NCI-H128 (cell line): ENCODE results near the gene PDE4D.

ENCODE experiments used
- DNase-seq: peaks from one replicate; lab custom pipeline; 2025; ENCODE audit not compliant: unreplicated experiment; lab: John Stamatoyannopoulos, UW

The PDE4D gene

DNA sequence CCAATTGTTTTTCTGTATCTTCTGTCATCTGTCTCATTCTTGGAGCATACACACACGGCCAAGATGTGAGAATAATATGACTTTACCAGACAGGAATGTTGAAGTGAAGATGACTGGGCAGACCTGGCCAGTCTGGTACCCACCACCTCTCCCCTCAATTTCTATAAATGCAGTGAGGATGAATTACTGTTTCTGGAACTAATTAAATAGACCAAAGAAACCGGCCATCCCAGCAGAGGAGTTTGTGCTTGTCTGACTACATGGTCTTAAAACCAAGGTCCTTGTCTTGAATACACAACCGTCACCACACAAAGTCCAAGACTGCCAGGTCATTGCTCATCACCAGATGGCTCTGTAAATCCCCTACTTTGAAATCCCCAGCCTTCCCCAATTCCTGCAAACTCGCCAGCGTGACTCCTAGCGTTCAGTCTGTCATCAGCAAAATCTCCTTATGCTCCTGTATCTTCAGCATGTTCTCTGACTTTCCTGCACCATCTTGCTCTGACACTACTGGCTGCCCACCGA is 147.2 kb downstream of the PDE4D start:
- no peak for DNase-seq

DNA sequence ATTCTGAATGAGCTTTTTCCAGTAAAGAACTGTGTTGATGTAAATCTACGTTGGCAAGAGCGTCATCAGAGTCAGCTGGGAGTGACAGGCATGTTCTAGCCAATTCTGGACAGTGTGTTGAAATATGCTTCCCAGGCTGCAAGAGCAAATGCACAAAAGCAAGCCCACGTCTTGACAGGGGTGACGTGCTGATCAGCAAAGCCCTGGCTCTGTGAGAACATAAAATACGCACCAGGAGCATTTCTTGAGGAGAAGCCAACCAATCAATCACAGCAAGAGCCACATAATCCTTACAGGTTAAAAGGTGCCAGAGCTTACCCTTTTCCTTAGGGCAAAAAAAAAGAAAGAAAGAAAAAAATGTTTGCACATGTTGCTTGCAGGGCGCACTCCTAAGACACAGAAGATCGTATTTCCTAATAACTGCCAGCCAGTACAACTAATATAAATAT is 148.1 kb downstream of the PDE4D start:
- no peak for DNase-seq

DNA sequence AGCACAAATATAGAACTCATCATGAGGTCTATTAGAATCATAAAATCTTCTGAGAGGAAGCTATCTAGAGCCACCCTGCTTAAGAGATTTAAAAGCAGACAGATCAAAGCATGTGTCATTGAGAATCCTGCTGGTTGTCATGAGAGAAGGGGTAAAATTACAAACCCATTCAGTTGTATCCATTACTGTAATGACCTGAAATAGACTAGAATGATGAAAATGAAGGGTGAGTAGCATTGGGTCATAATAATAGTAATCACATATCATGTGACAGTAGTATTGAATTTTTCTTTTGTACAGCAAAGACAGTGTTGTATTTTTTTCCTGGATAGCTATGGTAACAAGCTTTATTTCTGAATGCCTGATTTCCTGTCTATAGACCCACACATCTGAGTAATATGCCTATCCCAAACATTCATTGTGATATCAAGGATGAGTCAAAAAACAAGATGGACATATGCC is 149.0 kb downstream of the PDE4D start:
- DNase-seq = no peak

GRCh38 chr5:59741599-59741998 is 151.9 kb downstream of the PDE4D start:
- DNase-seq = no peak

DNA sequence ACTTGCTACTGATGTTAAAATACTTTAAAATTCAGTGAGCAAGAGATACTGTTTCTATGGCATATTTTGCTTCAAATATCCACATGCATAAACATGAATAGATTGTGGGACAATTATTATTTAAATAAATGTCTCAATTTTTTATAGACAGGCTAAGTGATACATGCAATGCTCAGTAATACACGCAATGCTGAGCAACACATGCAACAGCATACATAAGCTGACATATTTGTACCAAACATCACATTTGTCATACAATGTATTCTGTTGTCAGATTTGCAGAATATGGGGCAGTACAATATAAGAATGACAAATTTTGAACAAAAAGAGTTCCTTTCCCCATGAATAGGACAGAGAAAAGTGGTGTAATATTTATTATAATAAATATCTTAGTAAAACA is 155.5 kb downstream of the PDE4D start:
- no peak for DNase-seq

DNA sequence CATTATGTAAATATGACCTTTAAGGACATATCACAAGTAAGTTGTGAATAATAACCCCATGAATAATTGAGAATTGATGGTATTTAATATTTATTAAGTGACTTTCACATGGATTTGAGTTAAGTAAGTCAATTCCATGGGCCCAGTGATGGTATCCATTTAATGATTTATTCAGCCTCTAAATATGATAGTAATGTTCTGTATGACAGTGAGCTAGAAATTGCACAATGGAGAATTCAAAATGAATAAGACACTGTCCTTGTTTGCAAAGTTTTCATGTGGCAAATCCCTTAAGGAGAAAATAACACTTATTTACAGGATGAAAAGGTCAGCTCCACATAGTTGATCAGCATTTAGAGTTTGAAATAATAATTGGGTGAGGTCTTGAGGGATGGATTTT is 160.7 kb downstream of the PDE4D start:
- DNase-seq = no peak

DNA sequence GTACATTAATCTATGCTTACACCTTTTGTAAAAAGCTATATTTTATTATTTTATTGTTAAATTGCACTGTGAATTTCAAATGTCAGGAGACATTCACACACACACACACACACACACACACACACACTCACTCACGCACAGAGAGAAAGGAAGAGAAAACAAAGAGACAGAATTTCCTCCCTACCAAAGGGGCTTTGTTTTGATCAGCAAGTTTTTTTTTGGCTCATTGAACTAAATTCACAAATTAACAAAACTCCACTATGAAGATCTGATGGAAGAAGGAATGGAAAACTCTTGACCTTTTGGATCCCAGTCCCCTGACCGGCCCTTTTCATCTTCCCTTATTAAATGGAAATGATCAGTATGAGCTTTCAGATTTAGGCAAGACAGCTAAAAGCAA is 161.2 kb downstream of the PDE4D start:
- DNase-seq = no peak

DNA sequence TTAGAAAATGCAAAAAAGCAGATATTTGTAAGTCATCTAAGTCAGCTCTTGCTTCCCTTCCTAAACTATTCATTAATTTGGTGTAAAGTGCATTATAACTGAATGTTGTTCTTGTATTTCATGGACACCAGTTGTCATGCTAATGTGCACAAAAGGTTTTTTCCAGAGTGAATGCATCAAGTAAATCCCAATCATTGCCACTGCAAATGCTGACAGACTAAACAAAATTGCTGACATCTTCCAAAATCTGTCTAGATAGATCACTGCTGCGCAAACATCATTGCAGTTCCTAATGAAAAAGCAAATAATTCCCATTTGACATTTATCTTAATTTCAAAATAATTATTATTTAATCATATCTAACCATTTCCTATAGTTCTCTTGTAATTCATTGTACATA is 161.7 kb downstream of the PDE4D start:
- DNase-seq = no peak

DNA sequence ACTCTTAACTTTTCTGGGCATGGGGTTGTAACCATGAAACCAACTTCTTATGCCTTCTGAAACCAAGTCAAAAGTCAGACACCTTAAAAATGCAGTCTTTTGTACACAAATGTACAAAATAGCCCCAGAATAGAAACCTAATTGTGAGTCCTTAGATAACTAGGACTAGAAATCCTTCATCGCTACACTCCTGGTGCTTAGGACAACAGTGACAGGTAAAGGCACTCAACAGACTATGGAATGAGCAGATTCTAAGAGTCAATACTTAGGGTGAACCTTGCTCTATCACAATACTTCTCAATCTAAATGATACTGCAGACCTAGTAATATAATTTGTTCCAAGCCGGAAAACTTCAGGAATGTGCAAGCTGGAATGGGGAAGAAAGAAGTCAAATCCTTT is 163.7 kb downstream of the PDE4D start:
- no peak for DNase-seq

DNA sequence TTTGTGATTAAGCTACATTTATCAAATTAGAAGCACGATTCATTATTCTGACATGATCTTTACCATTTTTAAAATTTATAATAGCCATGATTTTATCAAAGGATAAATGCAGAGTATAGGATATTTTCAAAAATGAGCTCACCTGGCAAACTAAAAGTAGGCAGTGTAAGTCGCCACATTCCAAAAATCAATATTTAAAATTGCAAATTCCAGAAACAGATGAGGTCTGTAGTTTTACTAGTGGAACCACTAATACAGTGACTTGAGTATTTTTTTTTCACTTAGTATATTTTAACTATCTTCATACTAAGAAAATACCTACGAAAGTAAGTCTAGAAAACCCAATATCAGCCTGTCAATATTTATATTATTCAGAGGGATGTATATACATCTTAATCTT is 164.2 kb downstream of the PDE4D start:
- DNase-seq = no peak

DNA sequence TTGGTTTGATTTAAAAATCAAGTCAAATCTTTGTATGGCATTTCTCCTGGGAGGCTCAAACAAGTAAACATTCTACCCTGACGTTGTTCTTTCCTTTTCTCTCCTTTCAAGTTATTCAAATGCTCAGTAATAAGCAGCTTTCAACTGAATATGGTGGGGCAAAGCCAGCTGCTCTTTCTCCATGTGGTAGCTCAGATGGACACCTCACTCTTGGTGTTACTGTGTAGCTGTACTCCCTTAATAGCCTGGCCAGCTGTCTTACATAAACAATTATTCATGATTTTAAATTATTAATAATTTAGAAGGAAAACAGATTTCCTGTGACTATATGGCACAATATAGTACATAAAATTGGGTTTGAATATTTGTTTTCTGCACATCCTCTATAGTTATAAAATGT is 165.2 kb downstream of the PDE4D start:
- no peak for DNase-seq

- no peak for DNase-seq
Observed at GRCh38 chr5:59727186-59727585, 166.3 kb downstream of the PDE4D start.

- no peak for DNase-seq
Observed at GRCh38 chr5:59725392-59725767, 168.1 kb downstream of the PDE4D start.

- DNase-seq = no peak
Observed at GRCh38 chr5:59724482-59725391, 168.8 kb downstream of the PDE4D start.

DNA sequence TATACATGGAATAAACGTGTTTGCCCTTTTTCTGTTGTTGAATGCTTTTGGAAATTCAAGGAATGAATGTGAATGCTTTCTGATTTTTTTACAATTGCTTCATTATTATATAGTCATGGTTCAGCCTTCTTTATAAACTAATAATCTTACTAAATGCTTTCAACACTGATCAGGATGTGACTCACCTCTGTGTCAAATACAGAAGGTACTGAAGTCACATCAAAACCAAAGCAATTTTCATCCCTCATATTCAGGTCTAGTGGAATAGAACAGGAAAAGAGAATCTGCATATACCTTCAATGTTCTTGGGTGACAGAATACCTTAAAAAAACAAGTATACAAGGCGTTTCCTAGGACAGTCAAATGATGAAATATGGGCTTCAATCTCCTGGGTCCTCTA is 170.7 kb downstream of the PDE4D start:
- no peak for DNase-seq

GRCh38 chr5:59721741-59722140 is 171.8 kb downstream of the PDE4D start:
- no peak for DNase-seq

DNA sequence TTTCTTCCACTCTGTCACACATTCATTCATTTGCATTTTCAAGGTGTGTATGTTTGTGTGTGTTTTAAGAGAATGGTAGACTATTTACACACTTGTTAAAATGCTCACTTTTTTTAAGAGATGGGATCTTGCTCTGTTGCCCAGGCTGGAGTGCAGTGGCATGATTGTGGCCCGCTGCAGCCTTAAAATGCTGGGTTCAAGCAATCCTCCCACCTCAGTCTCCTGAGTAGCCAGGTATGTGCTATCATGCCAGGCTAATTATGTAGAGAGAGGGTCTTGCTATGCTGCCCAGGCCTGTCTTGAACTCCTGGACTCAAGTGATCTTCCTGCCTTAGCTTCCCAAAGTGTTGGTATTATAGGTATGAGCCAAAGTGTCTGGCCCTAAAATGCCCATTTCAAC is 173.5 kb downstream of the PDE4D start:
- DNase-seq = no peak

GRCh38 chr5:59716966-59717500 is 176.5 kb downstream of the PDE4D start:
- DNase-seq = no peak

DNA sequence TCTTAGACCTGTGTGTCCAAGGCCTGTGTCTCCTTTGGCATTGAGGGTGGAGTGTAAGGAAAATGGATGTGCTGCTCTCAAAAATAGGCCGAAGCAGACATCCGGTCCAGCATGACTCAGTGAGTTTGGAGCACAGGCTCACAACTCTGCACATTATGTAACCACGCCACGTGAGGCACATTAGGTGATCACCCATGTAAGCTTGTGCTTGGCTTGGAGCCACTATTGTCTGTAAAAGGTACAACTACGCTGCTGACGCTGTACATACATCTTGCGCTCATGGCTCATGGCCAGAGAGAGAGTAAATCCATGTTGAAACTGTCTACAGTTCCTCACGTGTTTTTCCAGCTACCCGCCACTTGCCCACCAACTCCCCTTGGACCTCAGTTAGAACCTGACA is 177.5 kb downstream of the PDE4D start:
- no peak for DNase-seq

GRCh38 chr5:59715228-59715627 is 178.3 kb downstream of the PDE4D start:
- DNase-seq = no peak

DNA sequence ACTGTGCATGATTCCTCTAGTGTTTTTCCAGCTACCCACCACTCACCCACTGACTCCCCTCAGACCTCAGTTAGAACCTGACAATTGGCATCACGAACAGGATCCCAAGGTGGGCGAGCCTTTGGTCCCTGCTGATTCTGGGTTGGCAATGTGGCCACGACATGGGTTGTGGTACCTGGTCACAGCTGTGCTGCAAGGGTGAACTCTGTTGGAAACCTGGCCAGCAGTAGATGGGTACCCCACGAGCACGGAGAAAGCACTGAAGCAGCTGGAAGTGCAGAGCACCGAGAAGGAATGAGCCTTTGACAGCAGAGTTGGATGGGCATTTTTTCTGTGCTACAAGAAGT is 180.1 kb downstream of the PDE4D start:
- DNase-seq = no peak

GRCh38 chr5:59712836-59713497 is 180.6 kb downstream of the PDE4D start:
- DNase-seq = no peak
